ENCODE results near the gene DIAPH2. TPM values are rescaled to one million over a fixed set of nuclear protein-coding genes. Genes with fewer than 3 reads are reported as not detected.

Gene DIAPH2
- total and polyA plus RNA-seq, 9 donors: 8.1 to 30.9 (median 24.2) TPM

GRCh38 chrX:97479106-97479890, 794.7 kb downstream of the DIAPH2 start:
- Histone ChIP-seq H3K27me3 (no peaks in the 10 kb centered on the region), H3K4me3 (no peak overlapping the region), H3K36me3 (no peaks in the 10 kb centered on the region), H3K4me1 (ENCODE audit: insufficient read depth) (no peaks in the 10 kb centered on the region), H3K9me3 (no peaks in the 10 kb centered on the region), H3K27ac (no peak overlapping the region)
- no peak for TF ChIP-seq POLR2A (IDR thresholded peaks at IDR 0.05)
- no peak for TF ChIP-seq EP300 (IDR thresholded peaks at IDR 0.05)
- no peak for TF ChIP-seq CTCF (IDR thresholded peaks at IDR 0.05)
- intact Hi-C loops (cut with DNase I): no loop called here
- no peak for DNase-seq
- 57 to 60% (median 58%) methylated on average over 3 of the region's 3 CpGs for WGBS, 3 donors

DNA sequence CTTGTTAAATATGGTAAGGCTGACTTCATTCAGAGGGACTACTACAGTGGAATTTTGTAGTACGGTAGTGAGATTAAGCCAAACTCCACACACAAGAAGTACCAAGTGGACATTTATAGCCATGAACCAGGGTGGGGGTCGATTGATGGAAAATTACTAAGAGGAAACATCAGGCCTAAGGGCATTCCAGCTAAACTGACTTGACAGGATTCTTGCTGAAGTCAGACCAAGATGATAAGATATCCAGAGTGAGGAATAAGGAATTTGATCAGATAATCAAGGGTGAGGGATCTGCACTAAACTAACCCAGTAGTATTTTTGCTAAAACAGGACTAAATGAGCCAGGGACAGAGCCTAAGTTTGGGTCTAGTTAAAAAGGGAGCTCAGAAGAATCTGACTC, 796.6 kb downstream of the DIAPH2 start:
- Histone ChIP-seq H3K9me3 (no peaks in the 10 kb centered on the region), H3K4me3 (no peak overlapping the region), H3K4me1 (ENCODE audit: insufficient read depth) (no peaks in the 10 kb centered on the region), H3K36me3 (no peaks in the 10 kb centered on the region), H3K27ac (no peak overlapping the region), H3K27me3 (no peaks in the 10 kb centered on the region)
- WGBS, 3 donors: 69 to 71% (median 70%) methylated on average over 2 of the region's 2 CpGs
- no peak for TF ChIP-seq POLR2A (IDR thresholded peaks at IDR 0.05)
- no peak for TF ChIP-seq CTCF (IDR thresholded peaks at IDR 0.05)
- TF ChIP-seq EP300 (IDR thresholded peaks at IDR 0.05): no peak
- intact Hi-C loops (cut with DNase I): no loop called here
- DNase-seq: no peak

GRCh38 chrX:97482666-97483300, 798.1 kb downstream of the DIAPH2 start:
- no peaks in the 10 kb centered on the region for H3K36me3 ChIP-seq
- no peak for TF ChIP-seq POLR2A (IDR thresholded peaks at IDR 0.05)
- no peak for TF ChIP-seq EP300 (IDR thresholded peaks at IDR 0.05)
- no peak for TF ChIP-seq CTCF (IDR thresholded peaks at IDR 0.05)
- intact Hi-C loops (cut with DNase I): no loop called here
- H3K4me1 ChIP-seq (ENCODE audit: insufficient read depth): no peaks in the 10 kb centered on the region
- no peak for DNase-seq
- WGBS, 3 donors: 83 to 98% (median 90%) methylated on average over 1 of the region's 1 CpG
- H3K27me3 ChIP-seq: no peaks in the 10 kb centered on the region
- H3K9me3 ChIP-seq: no peaks in the 10 kb centered on the region
- no peak overlapping the region for H3K27ac ChIP-seq
- H3K4me3 ChIP-seq: no peak overlapping the region

DNA sequence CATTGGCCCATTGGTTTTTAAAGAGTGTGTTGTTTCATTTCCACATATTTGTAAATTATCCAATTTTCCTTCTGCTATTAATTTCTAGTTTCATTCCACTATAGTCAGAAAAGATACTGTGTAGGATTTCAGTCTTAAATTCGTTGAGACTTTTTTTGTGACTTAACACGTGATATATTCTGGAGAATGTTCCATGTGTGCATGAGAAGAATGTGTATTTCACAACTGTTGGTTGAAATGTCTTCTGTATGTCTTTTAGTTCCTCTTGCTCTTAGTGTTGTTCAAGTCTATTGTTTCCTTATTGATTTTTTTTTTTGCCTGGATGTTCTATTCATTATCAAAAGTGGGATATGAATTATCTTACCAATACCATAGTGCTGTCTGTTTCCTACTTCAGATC, 806.0 kb downstream of the DIAPH2 start:
- no peak for DNase-seq
- Histone ChIP-seq H3K4me1 (ENCODE audit: insufficient read depth) (no peaks in the 10 kb centered on the region), H3K27me3 (no peaks in the 10 kb centered on the region), H3K9me3 (no peaks in the 10 kb centered on the region), H3K4me3 (no peak overlapping the region), H3K36me3 (no peaks in the 10 kb centered on the region), H3K27ac (no peak overlapping the region)
- TF ChIP-seq CTCF (IDR thresholded peaks at IDR 0.05) (no peak), EP300 (IDR thresholded peaks at IDR 0.05) (no peak), POLR2A (IDR thresholded peaks at IDR 0.05) (no peak)
- intact Hi-C loops (cut with DNase I): no loop called here
- 86 to 91% (median 88%) methylated on average over 2 of the region's 2 CpGs for WGBS, 3 donors
